Skin epidermis (tissue), 12 donors: ENCODE results near the gene ADAM12.
A peak's percentile ranks its signal among the peaks of the same experiment; 100 is the strongest.
"Not testable (repeated sequence)": the region's sequence is repeated elsewhere in the genome, so short reads cannot be mapped to it uniquely, and the experiment has no call there.

Experiments used
- H3K27ac ChIP-seq, 21 experiments: fragments of 200-600 bp; sonication (generic) in 11 of 21; one replicate each; pipeline ENCODE4 v1.5.0; 2020; ENCODE audit warnings: mild to moderate bottlenecking in 3 of 21, inconsistent platforms in 2 of 21, moderate library complexity in 2 of 21
- H3K4me3 ChIP-seq, 7 experiments: fragments of 200-600 bp; sonication (generic) in 2 of 7; one replicate each; pipeline ENCODE4 v1.5.0; 2020; ENCODE audit warnings: inconsistent platforms in 2 of 7, mild to moderate bottlenecking in 2 of 7, moderate library complexity in 1 of 7

ADAM12 gene

DNA sequence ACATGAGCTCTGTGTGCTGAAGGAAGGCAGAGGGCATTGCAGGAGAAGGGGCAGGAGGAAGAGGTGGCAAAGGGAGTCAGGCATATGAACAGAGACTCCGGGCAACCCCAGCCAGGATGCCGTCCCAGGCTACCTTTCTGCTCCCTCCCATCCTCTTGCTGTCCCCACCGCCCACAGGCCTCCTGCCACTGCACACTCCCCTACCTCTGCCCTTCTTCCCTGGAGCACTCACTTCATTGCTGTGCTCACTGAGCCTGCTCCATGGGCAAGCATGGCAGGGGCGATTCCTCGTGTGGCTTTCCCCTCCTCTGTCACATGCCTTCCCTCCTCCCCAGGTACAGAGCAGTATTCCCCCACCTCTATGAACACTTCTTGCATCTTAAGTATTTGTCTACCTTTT is 398.5 kb downstream of the ADAM12 start:
- H3K27ac ChIP-seq = no peak overlapping the region
- H3K4me3 ChIP-seq = no peak overlapping the region

DNA sequence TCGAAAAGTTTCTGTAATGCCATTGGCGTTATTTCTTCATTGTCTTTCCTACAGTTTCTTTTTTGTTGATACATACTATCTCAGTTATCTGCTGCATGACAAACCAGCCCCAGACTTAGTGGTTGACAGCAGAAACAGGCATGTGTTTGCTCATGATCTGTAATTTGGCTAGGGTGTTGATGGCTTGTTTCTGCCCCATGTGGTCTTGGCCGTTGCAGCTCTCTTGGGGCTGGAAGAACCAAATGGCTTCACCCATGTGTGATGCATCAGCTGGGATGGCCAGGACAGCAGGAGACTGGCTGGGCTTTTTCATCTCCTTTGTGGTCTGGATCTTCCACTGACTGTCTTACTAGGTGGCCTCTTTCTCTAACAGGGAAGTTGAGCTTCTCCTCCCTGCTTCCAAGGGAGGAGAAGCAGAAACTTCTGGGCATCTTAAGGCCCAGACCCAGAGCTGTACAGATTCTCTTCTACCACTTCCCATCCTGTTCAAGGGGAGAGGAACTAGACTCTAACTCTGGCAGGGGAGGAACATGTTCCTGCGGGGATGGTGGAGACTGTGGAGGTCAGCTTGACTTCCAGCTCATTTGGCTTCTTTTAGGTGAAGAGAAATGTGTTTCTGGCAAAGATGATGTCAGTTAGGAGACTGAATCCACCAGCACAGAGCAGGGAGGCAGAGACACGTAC is 402.6 kb downstream of the ADAM12 start:
- Histone ChIP-seq H3K4me3 (no peak overlapping the region), H3K27ac (no peak overlapping the region)

DNA sequence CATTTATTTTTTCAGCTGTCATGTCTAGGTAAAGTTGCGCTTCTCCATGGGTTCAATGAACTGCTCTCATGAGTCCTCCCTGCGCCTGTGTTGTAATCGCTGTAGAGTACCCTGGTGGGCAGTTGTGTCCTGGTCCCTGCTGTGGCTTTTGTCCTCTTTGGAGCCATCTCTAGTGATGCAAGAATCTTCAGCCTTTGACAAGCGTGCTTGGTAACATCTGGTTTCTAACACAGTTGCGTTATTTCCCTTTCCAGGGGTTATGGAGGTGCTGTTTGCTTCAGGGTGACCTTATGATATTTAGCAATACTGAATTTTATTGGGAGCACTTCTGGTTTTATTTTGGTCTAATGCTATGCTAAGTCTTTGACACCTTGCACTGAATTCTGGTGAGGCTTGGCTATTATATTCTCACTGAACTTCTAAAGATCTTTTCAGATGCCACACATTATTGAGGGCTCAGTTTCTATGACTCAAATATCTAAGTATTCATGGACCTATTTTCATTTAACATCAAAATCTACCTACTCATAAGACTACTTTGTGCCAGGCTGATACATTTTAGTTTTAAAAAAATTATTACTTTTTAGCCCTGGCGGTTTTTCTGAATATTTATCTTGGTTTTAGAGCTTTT is 403.3 kb downstream of the ADAM12 start:
- no peak overlapping the region for H3K4me3 ChIP-seq
- no peak overlapping the region for H3K27ac ChIP-seq

DNA sequence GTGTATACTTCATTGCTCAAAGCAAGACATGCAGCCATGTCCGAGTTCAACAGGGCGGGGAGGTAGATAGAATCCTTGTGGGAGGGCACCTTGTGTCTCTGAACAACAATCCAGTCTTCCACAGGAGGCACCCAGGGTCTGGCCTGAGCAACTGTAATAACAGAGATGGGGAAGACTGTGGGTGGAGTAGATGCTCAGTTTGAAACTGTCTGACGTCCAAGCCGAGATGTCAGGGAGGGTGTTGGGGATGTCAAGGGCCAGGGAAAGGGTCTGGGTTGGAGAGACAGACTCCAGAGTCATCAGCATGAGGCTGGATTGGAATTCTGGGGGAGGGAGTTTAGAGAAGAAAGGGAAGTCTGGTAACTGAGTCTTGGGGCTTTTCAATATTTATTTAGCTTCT is 403.9 kb downstream of the ADAM12 start:
- H3K4me3 ChIP-seq = no peak overlapping the region
- no peak overlapping the region for H3K27ac ChIP-seq

DNA sequence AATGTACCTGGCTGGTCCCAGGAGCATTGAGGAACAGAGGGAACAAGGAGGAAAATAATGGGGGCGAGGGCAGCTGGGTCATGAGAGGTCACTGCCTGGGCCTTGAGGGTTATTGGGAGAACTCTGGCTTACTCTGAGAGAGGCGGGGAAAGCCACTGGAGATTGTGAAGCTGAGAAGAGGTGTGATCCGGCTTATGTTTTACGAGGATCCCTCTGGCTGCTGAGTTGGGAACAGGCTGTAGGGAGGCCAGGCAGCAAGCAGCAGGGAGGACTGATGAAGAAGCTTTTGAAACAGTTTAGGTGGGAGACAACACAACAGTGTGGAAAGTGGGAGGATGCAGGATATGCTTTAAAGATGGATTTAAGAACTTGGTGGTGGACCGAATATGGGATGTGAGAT is 404.6 kb downstream of the ADAM12 start:
- Histone ChIP-seq H3K4me3 (no peak overlapping the region), H3K27ac (no peak overlapping the region)

DNA sequence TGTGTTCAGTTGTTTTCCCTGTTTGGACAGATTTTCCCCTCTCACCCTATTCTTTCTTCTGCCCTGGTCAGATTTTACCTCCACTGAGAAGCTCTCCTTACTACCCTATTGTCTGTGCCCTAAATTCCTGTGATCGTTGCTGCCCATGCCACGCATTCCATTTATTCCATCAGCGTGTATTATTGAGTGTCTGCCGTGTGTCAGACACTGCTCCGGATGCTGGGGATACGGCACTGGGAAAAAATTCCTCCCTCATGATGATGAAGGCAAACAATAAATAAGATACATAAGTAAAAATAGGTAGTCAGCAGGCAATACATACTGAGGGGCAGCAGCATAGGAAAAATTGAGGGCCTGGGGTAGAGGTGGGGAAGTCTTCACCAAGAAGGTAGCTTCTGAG is 405.1 kb downstream of the ADAM12 start:
- Histone ChIP-seq H3K4me3 (no peak overlapping the region), H3K27ac (peak overlapping the region in 1 of 21 experiments; percentile 32)

DNA sequence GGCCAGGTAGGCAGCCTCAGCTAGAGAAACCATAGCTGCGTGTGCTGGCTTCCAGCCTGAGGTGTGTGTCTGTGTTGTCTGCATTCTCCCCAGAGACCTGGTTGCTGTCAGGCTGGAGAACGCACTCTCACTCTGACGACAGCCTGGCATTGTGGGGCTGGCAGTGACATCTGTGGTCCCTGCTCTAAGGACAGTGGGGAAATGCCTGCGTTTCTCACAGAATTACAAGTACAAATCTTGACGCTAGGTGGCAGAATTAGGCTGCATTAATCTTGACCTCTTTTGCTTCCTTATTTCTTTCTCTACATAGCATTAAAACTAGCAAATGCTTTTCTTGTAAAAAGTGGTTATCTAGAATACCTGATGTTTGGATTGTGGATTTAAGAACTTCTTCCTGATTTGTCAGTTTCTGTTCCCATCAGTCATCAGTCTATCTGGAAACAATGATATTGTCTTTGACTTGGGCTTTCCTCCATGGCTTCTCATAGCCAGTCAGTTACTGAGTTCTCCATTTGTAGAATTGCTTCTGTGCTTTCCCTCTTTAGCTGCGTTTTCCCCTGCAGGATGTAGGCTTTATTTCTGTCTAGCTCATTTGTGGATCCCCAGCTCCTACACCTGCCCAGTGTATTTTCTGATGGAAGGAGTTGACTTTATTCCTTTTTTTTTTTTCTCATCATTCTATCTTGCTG is 405.9 kb downstream of the ADAM12 start:
- Histone ChIP-seq H3K4me3 (no peak overlapping the region), H3K27ac (peak overlapping the region in 2 of 21 experiments; percentile 26 to 32)

DNA sequence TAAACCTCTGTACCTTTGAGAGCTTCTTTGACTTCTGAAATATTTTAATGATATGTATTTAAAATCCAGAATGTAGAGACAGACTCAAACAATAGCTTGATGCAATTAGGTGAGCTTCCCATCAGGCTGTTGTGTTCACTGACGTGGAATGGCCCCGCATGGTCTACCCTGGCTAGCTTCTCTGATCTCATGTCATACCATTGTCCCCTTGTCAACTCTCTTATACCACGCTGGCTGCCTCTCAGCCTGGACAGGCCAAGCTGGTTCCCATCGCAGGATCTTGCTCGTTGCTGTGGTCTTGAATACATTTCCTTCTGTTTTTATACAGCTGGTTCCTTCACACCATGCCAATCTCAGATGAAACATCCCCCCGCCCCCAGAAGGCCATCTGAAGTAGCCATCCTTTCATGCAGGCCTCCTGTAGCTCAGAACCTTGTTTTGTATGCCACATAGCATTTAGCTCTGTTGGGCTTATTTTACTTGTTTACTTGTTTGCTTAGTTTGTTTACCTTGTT is 407.7 kb downstream of the ADAM12 start:
- Histone ChIP-seq H3K27ac (no peak overlapping the region), H3K4me3 (no peak overlapping the region)

DNA sequence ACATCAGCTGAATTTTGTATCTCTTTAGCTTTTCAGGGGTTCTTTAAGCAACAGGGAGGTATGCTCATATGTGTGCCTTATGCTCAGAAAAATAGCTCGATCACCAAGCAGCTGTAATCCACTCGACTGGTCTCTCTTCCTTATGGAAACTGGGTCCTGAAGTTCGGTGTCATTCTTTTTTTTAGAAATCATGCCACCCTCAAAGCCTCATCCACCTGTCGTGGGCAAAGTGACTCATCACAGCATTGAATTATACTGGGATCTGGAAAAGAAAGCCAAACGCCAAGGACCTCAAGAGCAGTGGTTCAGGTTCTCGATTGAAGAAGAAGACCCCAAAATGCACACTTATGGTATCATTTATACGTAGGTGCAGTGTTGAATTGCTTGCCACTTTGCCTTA is 408.3 kb downstream of the ADAM12 start:
- H3K27ac ChIP-seq = no peak overlapping the region
- no peak overlapping the region for H3K4me3 ChIP-seq

DNA sequence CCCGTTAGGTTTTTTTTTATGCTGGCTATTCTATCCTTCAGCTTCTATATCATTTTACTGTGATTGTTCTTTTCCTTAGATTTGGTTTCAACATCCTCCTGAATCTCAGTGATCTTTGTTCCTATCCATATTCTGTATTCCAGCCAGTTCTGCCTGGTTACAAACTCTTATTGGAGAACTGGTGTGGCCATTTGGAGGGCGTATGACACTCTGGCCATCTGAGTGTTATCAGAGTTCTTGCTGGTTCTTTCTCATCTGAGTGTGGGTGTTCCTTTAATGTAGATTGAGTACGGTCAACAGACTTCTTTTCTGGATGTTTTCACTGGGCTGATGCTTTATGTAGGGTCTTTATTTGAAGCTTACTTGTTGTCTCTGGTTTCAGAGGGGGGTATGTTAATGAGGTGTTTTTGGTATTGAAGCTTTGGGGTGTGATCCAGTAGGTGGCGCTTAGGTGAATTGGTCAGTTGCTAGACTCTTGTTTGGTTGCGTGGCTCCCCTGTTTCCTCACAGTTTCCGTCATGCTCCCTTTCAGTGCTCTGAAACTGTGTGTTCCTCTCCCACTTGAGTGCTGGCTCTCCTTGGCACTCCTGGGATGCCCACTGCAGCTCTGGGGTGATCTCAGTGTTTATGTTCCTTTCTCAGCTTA is 411.2 kb downstream of the ADAM12 start:
- Histone ChIP-seq H3K27ac (no peak overlapping the region), H3K4me3 (no peak overlapping the region)

DNA sequence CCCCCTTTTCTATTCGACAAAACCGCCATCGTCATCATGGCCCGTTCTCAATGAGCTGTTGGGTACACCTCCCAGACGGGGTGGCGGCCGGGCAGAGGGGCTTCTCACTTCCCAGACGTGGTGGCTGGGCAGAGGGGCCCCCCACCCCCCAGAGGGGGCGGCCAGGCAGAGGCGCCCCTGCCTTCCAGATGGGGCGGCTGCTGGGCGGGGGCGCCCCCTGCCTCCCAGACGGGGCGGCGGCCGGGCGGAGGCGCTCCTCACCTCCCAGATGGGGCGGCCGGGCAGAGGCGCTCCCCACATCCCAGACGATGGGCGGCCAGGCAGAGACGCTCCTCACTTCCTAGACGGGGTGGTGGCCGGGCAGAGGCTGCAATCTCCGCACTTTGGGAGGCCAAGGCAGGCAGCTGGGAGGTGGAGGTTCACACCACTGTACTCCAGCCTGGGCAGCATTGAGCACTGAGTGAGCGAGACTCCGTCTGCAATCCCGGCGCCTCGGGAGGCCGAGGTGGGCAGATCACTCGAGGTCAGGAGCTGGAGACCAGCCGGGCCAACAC is 418.1 kb downstream of the ADAM12 start:
- not testable (repeated sequence) for H3K27ac ChIP-seq, H3K4me3 ChIP-seq

DNA sequence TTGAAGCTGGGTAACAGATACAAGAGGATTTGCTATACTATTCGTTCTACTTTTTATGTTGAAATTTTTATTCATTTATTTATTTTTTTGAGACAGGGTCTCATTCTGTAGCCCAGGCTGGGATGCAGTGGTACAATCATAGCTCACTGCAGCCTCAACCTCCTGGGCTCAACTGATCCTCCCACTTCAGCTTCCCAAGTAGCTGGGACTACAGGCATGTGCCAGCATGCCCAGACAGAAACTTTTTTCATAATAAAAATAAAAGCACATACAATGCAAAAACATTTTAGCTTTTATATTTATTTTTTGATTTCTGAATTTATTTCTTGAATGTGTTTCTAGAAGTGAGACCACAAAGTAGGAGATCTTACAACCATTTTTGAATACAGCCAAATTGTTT is 420.7 kb downstream of the ADAM12 start:
- Histone ChIP-seq H3K27ac (no peak overlapping the region), H3K4me3 (no peak overlapping the region)

DNA sequence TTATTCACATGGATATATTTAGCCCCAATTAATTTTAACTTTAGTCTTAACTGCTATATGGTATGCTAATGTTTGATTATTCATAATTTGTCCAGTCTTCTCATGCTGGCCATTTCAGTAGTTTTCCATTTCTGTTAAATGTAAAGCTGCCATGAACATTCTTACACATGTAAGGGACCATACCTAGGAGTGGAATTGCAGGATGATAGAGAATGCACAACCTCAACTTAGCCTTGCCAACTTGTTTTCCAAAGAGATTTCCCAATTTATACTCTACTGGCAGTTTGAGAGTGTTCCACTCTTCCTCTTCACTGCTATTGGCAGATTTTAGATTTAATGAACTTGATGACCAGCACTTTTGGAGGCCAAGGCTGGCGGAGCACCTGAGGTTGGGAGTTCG is 423.7 kb downstream of the ADAM12 start:
- Histone ChIP-seq H3K4me3 (no peak overlapping the region), H3K27ac (no peak overlapping the region)
